T-helper 1 cell treated with Interleukin-12 subunit alpha and Interleukin-12 subunit beta and Interleukin-4 antibody, amounts not matched to agents 30 ng/mL and 1 ng/mL, for 36 hours (primary cell): ENCODE results near the gene ADD2. TPM values are rescaled to one million over a fixed set of nuclear protein-coding genes. Genes with fewer than 3 reads are reported as not detected.
"Not testable (repeated sequence)": the region's sequence is repeated elsewhere in the genome, so short reads cannot be mapped to it uniquely, and the experiment has no call there.

Experiments used
- intact Hi-C: fragments of 100-400 bp; cut with micrococcal nuclease; formaldehyde crosslinking; loops from one replicate; pipeline ENCODE4 v1.15.1; 2024
- total RNA-seq: library from RNA; stranded (reverse); gene quantifications from 2 replicates; pipeline ENCODE4 v1.2.3, GENCODE V29; 2022

ADD2 gene
- 15.0 and 16.8 TPM in 2 replicates for total RNA-seq

GRCh38 chr2:70767699-70768589, at the start of gene ADD2:
Gene ADD2, minus strand, starts transcription at chr2:70768200. Its CDS starts 61,792 bp downstream, at chr2:70706408.
- intact Hi-C loops: loop anchor here (1.0 to 5.0 kb wide), 3 partner anchors 113 to 1381 kb away; partner anchors contain the start of gene GFPT1

GRCh38 chr2:70817284-70817954, 49.4 kb upstream of the ADD2 start:
- intact Hi-C loops: no loop called here

GRCh38 chr2:70816726-70817125, 48.7 kb upstream of the ADD2 start:
- intact Hi-C loops: no loop called here

- intact Hi-C loops: no loop called here
Observed at GRCh38 chr2:70808983-70809958, 41.3 kb upstream of the ADD2 start.

- intact Hi-C loops: no loop called here
Observed at GRCh38 chr2:70807828-70808118, 39.8 kb upstream of the ADD2 start.

- intact Hi-C loops: no loop called here
Observed at GRCh38 chr2:70807102-70807827, 39.3 kb upstream of the ADD2 start.

GRCh38 chr2:70806620-70807019, 38.6 kb upstream of the ADD2 start:
- intact Hi-C loops: no loop called here

GRCh38 chr2:70806013-70806412, 38.0 kb upstream of the ADD2 start:
- intact Hi-C loops: no loop called here

GRCh38 chr2:70801607-70802263, 33.7 kb upstream of the ADD2 start:
- intact Hi-C loops: no loop called here

- intact Hi-C loops: no loop called here
Observed at GRCh38 chr2:70799706-70800105, 31.7 kb upstream of the ADD2 start.

GRCh38 chr2:70797996-70798395, 30.0 kb upstream of the ADD2 start:
- intact Hi-C loops: not testable (repeated sequence)

GRCh38 chr2:70797506-70797905, 29.5 kb upstream of the ADD2 start:
- intact Hi-C loops: no loop called here

GRCh38 chr2:70796262-70796661, 28.3 kb upstream of the ADD2 start:
- intact Hi-C loops: no loop called here

GRCh38 chr2:70795164-70795995, 27.4 kb upstream of the ADD2 start:
- intact Hi-C loops: no loop called here

GRCh38 chr2:70793450-70793849, 25.4 kb upstream of the ADD2 start:
- intact Hi-C loops: no loop called here

- intact Hi-C loops: no loop called here
Observed at GRCh38 chr2:70790136-70790828, 22.3 kb upstream of the ADD2 start, which contains the start of gene FIGLA. Gene FIGLA, minus strand, starts transcription at chr2:70790643. Its CDS starts 5 bp downstream, at chr2:70790638.

GRCh38 chr2:70789304-70790135, 21.5 kb upstream of the ADD2 start:
- intact Hi-C loops: loop anchor here (1.0 to 5.0 kb wide), 5 partner anchors 73 to 237 kb away; partner anchors contain the start of gene TGFA
